Measurements from ENCODE around the gene ESYT1. TPM values are rescaled to one million over a fixed set of nuclear protein-coding genes. Genes with fewer than 3 reads are reported as not detected.

The ESYT1 gene
- total and polyA plus RNA-seq, 9 of the 15 experiments (the other 6 are each of a cell fraction or from before 2014, with no cell fraction given): 132 to 420 (median 164) TPM

GRCh38 chr12:56127888-56128669 lies at the start of gene ESYT1 (continued):
- TF ChIP-seq ARID4B (CRISPR knock-in tag; IDR thresholded peaks at IDR 0.05): peak; percentile 41
- TF ChIP-seq MLLT1 (IDR thresholded peaks at IDR 0.05): peak in 1 of 2 experiments; percentile 67; a peak in 2 of 4 replicates
- peak in 1 of 2 experiments; percentile 23; a peak in 2 of 4 replicates for TF ChIP-seq RAD21 (CRISPR knock-in tag; conservative IDR thresholded peaks at IDR 0.05 in 1 of 2, IDR thresholded peaks at IDR 0.05 in 1 of 2)
- peak; percentile 53; the same call in 1 of the 2 replicates for TF ChIP-seq ZBTB7A (IDR thresholded peaks at IDR 0.05; ENCODE audit: borderline replicate concordance, control insufficient read depth, low read depth, low read length)
- peak; percentile 88 for TF ChIP-seq POLR2B (IDR thresholded peaks at IDR 0.05; ENCODE audit: low read depth, partially characterized antibody)
- TF ChIP-seq RB1 (IDR thresholded peaks at IDR 0.05; ENCODE audit: low read depth): peak; percentile 48; the same call in 1 of the 2 replicates
- TF ChIP-seq TBL1XR1 (IDR thresholded peaks at IDR 0.05; ENCODE audit: low read length in 2 of 2): peak in 1 of 2 experiments; percentile 11; a peak in 3 of 4 replicates
- peak; percentile 70; the same call in 1 of the 2 replicates for TF ChIP-seq THAP12 (CRISPR knock-in tag; IDR thresholded peaks at IDR 0.05)
- TF ChIP-seq GTF2F1 (IDR thresholded peaks at IDR 0.05; ENCODE audit: low read depth, low read length): peak; percentile 39; the same call in 1 of the 2 replicates
- TF ChIP-seq ZFX (CRISPR knock-in tag; IDR thresholded peaks at IDR 0.05): peak; percentile 63
- TF ChIP-seq MAZ (CRISPR knock-in tag; conservative IDR thresholded peaks at IDR 0.05 in 1 of 2, IDR thresholded peaks at IDR 0.05 in 1 of 2): peak; percentile 62 to 73; a peak in 3 of 4 replicates
- TF ChIP-seq ARID3A (IDR thresholded peaks at IDR 0.05; ENCODE audit: borderline replicate concordance, low read depth, low read length): no peak
- TF ChIP-seq NR2C2 (CRISPR knock-in tag; IDR thresholded peaks at IDR 0.05): no peak
- TF ChIP-seq NR2C2 (tag; IDR thresholded peaks at IDR 0.05): peak; percentile 12; the same call in 1 of the 2 replicates

Measured in K562 (cell line).